HG03558 (cell line): ENCODE measurements around the gene MDGA2.

Source experiments
- ATAC-seq: cut with Tn5 transposase; IDR thresholded peaks from one replicate; pipeline ENCODE4 v1.9.1; 2021; ENCODE audit warnings: moderate number of reproducible peaks; ENCODE audit not compliant: unreplicated experiment; ENCODE audit errors: extremely low read depth

Gene MDGA2

GRCh38 chr14:47509957-47510356, 165.4 kb downstream of the MDGA2 start:
- ATAC-seq: no peak

DNA sequence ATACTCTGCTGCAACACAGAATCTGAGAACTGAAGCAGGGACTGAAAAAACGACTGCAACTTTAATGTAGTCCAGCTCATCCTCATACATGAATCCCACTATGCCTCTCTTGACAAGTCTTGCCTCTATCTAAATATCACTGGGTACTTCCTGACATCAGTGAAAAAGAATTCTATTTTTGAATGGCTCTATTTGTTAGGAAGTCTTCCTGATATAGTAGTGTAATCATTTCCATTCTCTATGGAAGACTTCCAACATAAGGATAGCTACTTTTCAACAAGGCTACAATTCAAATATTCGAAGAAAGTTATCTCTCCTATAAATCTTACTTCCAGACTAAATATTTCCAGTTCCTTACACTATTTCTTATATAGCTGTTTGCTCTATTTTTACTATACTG, 167.5 kb downstream of the MDGA2 start:
- ATAC-seq: no peak

DNA sequence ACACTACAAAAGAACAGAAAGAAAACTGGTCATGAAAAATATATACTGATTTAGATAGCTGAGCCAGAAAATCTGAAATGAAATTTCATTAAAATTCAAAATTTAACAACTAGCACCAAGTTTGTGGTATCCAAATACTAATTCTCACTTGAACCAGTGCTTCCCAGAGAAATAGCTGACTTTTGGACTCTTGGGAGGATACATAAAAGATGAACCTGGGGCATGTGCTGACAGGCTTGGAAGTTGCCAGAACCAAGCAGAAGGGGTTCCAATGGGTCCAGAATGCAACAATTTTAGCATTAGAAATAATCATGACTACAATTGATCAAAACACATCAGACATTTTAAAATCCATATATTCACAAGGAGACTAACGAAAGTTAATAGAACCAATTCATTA, 175.0 kb downstream of the MDGA2 start:
- no peak for ATAC-seq

- ATAC-seq: no peak
Measured at GRCh38 chr14:47490766-47491165, 184.6 kb downstream of the MDGA2 start.

- no peak for ATAC-seq
Measured at GRCh38 chr14:47490353-47490752, 185.1 kb downstream of the MDGA2 start.

DNA sequence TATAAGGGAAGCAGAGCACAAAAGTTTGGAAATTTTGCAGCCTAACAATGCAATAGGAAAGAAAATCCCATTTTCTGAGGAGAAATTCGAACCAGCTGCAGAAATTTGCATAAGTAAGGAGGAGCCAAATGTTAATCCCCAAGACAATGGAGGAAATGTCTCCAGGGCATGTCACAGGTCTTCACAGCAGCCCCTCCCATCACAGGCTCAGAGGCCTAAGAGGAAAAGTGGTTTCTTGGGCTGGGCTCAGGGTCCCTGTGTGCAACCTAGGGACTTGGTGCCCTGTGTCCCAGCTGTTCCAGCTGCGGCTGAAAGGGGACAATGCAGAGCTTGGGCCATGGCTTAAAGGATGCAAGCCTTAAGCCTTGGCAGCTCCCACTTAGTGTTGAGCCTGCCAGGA, 190.0 kb downstream of the MDGA2 start:
- ATAC-seq: no peak

GRCh38 chr14:47483449-47483848, 192.0 kb downstream of the MDGA2 start:
- ATAC-seq: no peak

DNA sequence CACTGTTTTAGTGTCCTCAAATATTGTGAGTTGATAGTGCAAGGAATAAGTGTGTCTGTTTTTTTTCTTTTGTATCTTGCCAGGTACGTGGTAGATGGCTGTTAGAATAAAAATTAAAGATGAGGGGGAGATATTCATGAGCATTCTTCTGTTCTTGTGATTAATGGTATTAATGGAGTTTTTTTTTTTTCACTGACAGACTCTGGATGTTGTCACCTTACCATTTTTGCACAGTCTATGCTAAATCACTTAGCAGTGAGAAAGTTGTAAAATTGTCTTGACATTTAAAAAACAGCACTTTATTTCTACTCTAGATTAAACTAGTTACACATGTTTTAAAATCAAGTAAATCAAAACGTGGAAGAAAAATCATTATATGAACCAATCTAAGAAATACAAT, 204.3 kb downstream of the MDGA2 start:
- ATAC-seq: no peak

DNA sequence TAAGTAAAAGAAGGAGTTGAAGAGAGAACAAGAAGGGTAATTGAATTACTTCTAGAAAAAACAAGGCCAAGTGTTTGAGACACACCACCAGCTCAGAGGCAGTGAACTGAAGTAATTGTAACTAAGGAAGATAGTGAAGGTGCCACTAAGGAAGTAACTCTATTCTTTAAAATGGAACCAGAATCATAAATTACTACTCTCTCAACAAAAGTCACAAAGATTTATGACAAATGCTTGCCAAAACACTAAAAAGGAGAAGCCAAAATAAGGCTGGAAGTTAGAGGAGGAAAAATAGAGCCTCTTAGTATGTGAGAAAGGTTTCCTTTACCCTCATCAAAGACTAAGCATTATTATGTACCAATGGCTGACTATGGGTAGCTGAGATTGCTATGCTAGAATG, 208.5 kb downstream of the MDGA2 start:
- no peak for ATAC-seq

- no peak for ATAC-seq
Measured at GRCh38 chr14:47454025-47454424, 221.4 kb downstream of the MDGA2 start.

DNA sequence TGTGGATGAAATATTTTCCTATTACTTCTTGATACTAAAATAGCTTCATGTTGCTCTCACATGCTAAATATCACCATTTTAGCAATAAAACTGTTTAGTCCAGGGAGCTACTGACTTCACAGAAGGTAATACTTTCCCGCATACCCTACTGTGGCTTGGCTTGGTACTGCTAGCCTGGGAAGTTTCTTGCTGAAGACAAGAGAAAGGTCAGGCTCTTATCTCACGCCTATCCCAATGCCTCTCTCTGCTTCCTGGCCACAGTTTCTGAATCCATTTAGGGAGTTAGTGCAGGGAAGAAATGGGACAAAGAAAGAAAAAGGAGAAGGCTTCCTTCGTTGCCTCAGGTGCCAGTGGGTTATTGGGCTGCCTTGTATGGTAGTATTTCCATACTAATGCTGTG, 228.3 kb downstream of the MDGA2 start:
- ATAC-seq: no peak

GRCh38 chr14:47442211-47442610, 233.2 kb downstream of the MDGA2 start:
- no peak for ATAC-seq

- no peak for ATAC-seq
Measured at GRCh38 chr14:47439953-47440352, 235.5 kb downstream of the MDGA2 start.

GRCh38 chr14:47438650-47439140, 236.7 kb downstream of the MDGA2 start:
- no peak for ATAC-seq

- no peak for ATAC-seq
Measured at GRCh38 chr14:47435331-47435965, 240.0 kb downstream of the MDGA2 start.

DNA sequence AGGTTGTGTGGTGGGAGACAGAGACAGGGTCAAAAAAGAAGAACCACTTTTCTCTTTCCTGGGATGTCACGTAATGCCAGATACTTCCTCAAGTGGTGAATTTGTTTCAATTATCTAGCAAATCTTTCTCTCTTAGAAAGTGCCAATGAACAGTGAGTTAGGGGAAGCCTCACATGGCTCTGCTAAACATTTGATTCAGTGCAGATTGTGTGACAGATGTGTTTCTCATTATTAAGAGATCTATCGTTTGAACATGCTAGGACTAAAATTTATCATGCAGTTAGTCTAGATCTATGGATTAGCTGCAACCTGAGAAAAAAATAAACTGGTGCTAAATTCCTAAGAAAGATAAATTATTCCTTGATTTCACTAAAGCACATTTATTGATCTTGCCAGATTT, 247.8 kb downstream of the MDGA2 start:
- no peak for ATAC-seq

GRCh38 chr14:47425302-47425701, 250.1 kb downstream of the MDGA2 start:
- no peak for ATAC-seq

- ATAC-seq: no peak
Measured at GRCh38 chr14:47422191-47422590, 253.2 kb downstream of the MDGA2 start.

- ATAC-seq: no peak
Measured at GRCh38 chr14:47411523-47411922, 263.9 kb downstream of the MDGA2 start.

DNA sequence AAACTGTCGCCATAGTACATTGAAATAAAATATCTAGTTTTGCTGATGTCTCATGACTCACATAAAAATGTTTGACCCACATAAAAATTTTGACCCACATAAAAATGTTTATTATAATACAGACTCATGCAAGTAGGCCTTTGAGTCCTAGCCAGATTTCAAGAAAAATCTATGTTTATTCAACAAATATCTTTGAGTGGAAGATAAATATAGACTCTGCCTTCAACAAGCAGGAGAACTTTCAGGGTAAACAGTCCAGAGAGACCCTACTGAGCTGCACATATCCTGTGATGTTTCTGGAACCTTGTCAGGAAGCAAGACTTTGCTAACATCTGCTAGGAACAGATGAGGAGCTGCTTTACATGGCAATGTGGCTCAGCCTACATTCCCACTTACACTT, 283.1 kb downstream of the MDGA2 start:
- no peak for ATAC-seq

- ATAC-seq: no peak
Measured at GRCh38 chr14:47390831-47391504, 284.4 kb downstream of the MDGA2 start.

GRCh38 chr14:47389535-47389934, 285.9 kb downstream of the MDGA2 start:
- no peak for ATAC-seq
